GM19238 (cell line): ENCODE data around the gene DEPDC5.
A peak's percentile ranks its signal among the peaks of the same experiment; 100 is the strongest.

Source experiments
- DNase-seq: peaks from one replicate; pipeline ENCODE4 v3.0.0; 2011; ENCODE audit warnings: low spot score; ENCODE audit not compliant: insufficient read length

Gene DEPDC5

GRCh38 chr22:31925056-31925455, 171.2 kb downstream of the DEPDC5 start:
- no peak for DNase-seq

- DNase-seq: no peak
Observed at GRCh38 chr22:31926024-31926423, 172.2 kb downstream of the DEPDC5 start.

GRCh38 chr22:31926969-31927368, 173.2 kb downstream of the DEPDC5 start:
- DNase-seq: no peak

GRCh38 chr22:31927562-31927961, 173.7 kb downstream of the DEPDC5 start:
- no peak for DNase-seq

- no peak for DNase-seq
Observed at GRCh38 chr22:31929167-31929930, 175.5 kb downstream of the DEPDC5 start.

GRCh38 chr22:31932863-31933262, 179.0 kb downstream of the DEPDC5 start:
- DNase-seq: no peak

GRCh38 chr22:31933406-31933805, 179.6 kb downstream of the DEPDC5 start:
- no peak for DNase-seq

GRCh38 chr22:31933816-31934482, 180.1 kb downstream of the DEPDC5 start:
- DNase-seq: no peak

GRCh38 chr22:31935961-31936635, 182.3 kb downstream of the DEPDC5 start:
- DNase-seq: no peak

- DNase-seq: no peak
Observed at GRCh38 chr22:31937341-31937740, 183.5 kb downstream of the DEPDC5 start.

GRCh38 chr22:31938296-31938695, 184.5 kb downstream of the DEPDC5 start:
- DNase-seq: no peak

GRCh38 chr22:31940506-31940905, 186.7 kb downstream of the DEPDC5 start:
- no peak for DNase-seq

GRCh38 chr22:31942091-31942490, 188.3 kb downstream of the DEPDC5 start:
- DNase-seq: no peak

- no peak for DNase-seq
Observed at GRCh38 chr22:31943206-31943977, 189.6 kb downstream of the DEPDC5 start.

GRCh38 chr22:31943978-31944699, 190.3 kb downstream of the DEPDC5 start, which contains the start of gene YWHAH:
YWHAH (plus strand) TSS chr22:31944535; CDS start chr22:31944734, 199 bp downstream.
- peak; percentile 91 for DNase-seq

GRCh38 chr22:31944700-31945442, 191.1 kb downstream of the DEPDC5 start:
- DNase-seq: peak; percentile 44

- DNase-seq: peak; percentile 27
Observed at GRCh38 chr22:31945443-31945855, 191.6 kb downstream of the DEPDC5 start.

GRCh38 chr22:31945971-31946680, 192.3 kb downstream of the DEPDC5 start:
- no peak for DNase-seq

GRCh38 chr22:31947296-31947695, 193.5 kb downstream of the DEPDC5 start:
- DNase-seq: peak; percentile 32
